ENCODE results near the gene ISLR.

The ISLR gene

DNA sequence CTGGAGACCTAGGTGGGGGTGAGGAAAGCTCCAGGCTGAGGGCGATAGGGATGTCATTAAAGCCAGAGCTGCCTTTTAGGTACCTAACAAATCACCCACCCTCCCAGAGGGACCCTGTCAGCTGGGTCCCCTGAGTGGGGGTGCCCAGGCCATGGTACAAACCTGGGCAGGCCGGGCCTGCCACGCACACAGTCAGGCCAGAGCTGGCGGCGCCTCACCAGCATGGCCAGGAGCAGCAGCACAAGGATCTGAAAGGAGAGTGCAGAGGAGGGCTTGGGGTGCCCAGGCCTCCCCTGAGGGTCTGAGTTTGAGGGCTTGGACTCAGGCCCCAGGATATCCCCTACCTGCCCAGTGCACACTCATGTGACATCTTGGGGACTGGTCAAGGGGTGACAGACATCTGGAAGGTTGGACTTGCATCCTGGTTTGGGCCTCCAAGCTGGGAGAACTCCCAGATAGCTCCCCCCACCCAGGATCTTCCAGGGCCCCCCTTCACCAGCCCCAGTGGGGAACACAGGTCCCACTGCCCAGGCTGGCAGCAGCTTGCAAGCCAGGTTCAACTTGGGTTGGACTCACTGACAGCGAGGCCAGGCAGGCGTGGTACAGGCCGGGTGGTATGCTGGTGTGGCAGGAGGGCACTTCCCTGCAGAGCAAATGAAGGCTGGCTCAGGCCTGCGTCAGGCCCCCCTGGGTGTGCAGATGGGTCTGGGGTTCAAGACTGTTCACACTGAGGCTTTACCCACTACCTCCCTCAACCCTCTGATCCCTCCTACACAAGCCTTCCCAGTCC, 23.9 kb downstream of the ISLR start:
- no peak for DNase-seq

GRCh38 chr15:74199297-74199652, 25.8 kb downstream of the ISLR start:
- DNase-seq = no peak

- peak; percentile 65 for DNase-seq
Observed at GRCh38 chr15:74200412-74200815, 26.9 kb downstream of the ISLR start.

DNA sequence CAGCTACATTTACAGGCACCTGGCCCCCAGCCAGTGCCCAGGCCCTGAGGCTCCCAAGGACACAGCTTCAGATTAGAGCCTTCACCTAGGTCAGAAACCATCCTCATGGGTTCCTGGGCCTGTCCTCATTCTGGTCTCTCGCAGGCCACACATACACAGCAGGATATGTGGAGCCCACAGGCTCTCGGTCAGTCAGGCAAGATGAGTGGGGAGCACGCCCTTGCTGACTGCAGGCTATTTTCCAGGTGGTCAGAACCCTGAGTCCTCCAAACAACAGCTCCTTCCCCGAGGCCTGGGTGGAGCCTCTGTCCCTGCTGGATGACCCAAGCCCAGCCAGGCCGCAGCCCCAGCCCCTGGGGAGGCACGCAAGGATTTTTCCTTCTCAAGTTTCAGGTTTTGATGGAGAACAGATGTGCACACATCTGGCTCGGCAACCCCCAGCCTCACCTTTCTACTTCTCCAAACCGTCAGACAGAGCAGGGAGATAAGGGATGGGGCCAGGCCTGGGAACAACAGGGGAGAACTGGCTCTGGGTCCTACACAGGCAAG, 27.4 kb downstream of the ISLR start:
- peak; percentile 55 for DNase-seq

- DNase-seq = peak; percentile 62
Observed at GRCh38 chr15:74201710-74202420, 28.4 kb downstream of the ISLR start.

DNA sequence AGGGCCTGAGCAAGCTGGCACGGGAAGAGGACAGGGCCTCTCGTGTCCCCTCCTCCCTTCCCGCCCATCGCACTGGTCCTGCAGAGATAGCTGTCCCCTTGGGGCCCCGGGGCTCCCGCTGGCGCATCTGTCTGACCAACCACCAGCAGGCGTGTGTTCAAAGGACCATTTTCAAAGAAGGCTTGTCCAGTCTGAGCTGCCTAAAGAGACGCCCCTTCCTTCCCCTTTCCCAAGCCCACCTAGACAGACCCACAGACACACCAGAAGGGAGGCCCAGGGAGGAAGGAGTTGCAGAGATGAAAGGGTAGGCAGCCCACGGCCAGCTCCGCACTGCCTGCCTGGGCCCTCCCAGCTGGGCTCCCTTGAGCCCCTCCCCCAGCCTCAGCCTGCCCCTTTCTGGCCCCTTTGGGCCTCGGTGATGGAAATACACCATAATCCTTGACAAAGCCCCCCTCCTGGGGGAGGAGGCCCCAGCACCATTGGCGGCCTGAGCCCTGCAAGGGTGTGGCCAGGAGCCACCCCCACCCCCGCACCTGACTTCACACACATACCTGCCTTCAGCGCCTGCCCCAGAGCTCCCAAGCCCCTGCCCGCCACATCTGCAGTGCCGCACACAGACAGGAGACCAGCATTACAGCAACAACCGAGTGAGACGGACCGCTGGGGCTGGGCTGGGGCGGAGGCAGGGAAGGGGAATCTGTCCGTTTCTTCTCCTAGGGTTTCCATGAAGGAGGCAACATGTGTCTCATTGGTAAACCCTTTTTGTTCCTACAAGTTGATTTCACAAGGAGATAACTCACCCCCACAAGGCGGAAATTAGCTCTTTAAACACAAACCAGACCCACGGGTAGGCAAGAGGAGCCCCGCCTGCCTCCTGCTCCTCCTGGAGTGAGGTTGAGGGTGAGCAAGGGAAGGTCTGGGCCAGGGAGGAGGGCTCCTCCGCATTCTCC, 29.2 kb downstream of the ISLR start, which contains the start of gene STRA6:
Gene STRA6 (minus strand): TSS at position 336 of the 950 bp plus-strand sequence. CDS start 520 bp downstream, outside the sequence.
- DNase-seq = peak; percentile 97

DNA sequence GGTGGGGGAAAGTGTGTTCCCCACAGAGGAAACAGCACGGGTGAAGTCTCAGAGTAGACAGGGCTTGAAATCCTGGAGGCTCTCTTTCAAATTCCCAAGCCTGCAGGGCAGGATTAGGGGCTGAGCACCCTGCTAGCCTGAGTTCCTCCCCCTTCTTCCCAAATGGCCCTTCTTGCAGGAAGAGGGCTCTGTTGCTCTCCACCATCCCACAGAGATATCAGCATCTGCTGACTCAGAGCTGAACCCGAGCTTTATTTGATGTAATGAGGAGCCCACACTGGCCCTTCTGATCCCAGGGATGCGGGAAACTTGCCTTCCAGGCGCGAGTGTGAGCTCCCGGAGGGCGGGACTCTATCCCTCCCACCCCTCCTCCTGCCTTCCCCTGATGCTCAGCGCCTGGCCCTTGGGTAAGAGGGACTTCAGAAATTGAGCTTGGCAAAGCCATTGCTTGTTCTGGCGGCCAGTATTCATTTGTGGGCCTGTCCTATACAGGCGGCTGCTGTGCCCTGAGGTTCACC, 30.5 kb downstream of the ISLR start:
- DNase-seq = peak; percentile 73

DNA sequence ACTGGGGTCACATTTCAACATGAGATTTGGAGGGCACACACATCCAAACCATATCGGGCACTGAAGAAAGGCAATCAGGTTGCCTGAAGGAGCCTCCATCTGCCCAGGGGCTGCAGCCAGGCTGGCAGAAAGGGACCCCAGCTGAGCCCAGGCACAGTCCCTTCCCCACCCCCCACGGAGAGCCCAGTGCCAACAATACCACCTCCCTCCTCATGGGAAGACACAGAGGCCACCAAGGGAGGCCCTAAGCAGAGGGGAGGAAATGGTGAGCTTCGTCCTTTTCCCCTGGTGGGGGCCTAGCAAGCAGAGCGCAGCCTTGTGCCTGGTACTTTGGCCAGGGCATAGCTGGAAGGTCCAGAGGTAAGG, 32.1 kb downstream of the ISLR start:
- DNase-seq = peak; percentile 29

DNA sequence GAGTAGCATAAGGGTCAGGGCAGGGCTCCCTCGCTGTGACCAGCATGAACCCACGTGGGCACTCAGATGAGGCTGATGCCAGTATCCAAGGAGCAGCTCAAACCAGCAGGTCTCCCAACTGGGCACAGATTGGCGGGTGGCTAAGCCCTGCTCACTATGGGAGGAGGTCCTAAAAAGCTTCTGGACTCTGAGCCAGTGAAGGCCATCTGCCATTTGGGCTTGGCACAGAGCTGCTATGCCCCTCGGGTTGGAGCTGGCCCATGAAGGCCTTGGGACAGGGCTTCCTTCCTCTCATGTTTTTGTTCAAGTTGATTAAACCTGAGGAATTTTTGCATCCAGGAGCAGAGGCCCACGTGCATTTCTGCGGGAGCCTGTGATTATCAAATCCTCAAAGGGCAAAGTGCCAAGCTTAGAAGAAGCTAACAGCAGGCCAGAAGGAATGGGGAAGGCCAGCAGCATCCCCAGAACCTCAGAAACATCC, 33.3 kb downstream of the ISLR start:
- DNase-seq = peak; percentile 21

DNA sequence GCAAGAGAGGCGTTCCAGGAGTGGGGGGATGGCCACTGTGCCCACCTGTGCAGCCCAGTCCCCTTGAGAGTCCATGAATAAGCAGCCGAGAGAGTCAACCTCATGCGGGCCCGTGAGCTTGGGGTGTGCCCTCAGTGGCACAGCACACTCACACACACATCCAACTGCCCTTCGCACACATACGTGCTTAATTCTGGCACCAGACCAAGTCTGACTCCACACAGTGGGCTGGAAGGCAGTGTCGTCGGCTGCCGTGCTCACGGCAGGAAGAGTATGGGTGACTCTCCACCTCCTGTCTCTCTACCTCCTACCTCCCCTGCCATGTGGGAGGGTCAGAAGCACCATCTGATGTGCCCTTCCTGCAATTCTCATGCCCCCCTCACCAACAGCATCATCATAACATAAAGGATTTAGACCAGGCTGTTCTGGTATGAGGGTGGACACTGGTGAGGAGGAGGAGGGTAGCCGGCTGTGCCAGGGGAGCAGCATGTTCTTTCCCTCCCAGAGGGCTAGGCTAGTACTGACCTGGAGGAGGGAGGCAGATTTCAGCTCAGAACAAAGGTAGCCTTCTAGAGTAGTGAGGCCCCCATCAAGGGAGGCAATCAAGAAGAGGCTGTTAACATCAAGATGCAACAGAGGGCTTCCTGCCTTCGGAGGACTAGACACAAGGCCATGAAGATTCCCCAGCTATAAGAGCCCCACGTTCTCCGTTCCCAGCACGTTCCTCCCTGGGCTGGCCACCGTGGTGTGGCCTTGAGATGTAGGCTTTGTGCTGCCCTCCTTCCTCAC, 34.3 kb downstream of the ISLR start:
- DNase-seq = peak; percentile 61

GRCh38 chr15:74208496-74208895, 35.0 kb downstream of the ISLR start:
- DNase-seq = no peak

GRCh38 chr15:74208901-74209559, 35.5 kb downstream of the ISLR start:
- DNase-seq = peak; percentile 88

DNA sequence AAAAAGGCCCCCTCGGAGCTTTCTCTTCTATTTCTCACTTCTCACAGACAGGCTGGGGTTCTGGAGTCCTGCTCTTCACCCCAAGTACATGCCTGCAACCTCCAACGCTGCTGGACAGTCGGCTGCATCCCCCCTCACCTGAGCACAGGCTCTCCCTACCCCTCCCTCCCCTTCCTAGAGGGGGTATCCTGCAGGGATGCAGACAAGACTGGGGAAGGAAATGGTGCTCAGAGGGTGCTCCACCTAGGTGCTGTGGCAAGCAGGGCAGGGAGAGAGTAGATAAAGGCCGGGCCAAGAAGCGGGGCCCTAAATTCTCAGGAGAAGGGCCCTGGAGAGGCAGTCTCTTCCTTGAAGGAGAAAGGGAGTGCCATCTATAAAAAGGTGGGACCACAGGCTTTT, 36.0 kb downstream of the ISLR start:
- DNase-seq = peak; percentile 55

DNA sequence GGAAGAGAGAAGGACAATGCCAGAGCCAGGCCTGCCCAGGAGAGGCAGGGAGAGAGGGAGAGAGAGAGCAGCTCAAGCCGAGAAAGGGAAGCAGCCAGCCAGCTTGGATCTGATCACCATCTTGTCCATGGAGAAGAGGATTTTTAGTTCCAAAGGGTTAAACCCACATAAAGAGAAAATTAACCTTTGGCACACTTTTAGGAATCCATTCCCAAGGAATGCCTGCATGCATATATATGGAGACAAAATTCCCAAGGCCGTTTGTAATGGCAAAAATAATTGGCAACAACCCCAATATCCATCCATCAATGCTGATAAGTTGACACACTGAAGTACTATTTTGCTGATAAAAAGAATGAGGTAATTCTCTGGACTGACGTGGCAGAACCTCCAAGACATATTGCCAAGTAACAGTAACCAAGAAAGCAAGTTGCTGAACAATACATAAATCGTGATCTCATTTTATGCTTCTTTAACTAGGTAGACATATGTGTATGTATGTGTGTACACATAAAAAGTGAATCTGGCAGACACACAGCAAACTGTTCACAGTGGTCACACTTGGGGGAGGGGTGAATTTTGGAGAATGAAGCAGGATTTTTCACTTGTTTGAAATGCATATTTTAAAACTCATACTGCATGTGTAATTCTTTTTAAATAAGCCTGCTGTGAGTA, 36.6 kb downstream of the ISLR start:
- DNase-seq = no peak

GRCh38 chr15:74210729-74211128, 37.2 kb downstream of the ISLR start:
- no peak for DNase-seq

GRCh38 chr15:74211656-74212055, 38.1 kb downstream of the ISLR start:
- no peak for DNase-seq

DNA sequence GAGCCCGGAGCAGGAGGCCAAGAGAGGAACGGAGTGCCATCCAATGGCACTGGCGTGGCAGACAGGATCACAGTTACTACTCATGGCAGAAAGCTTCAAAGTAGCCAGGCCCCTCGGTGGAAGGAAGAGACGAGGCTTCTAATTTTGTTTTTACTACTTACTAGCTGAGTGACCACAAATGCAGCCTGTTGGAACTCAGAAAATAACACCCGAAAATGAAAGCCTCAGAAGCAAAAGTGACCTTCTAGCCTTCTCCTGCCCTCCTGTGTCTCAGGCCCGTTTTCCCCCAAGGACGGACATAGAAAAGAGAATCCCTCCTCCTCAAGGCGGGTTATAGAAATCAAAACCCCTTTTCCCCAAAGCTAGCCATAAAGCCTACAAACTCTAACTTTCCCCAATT, 39.0 kb downstream of the ISLR start:
- no peak for DNase-seq

DNA sequence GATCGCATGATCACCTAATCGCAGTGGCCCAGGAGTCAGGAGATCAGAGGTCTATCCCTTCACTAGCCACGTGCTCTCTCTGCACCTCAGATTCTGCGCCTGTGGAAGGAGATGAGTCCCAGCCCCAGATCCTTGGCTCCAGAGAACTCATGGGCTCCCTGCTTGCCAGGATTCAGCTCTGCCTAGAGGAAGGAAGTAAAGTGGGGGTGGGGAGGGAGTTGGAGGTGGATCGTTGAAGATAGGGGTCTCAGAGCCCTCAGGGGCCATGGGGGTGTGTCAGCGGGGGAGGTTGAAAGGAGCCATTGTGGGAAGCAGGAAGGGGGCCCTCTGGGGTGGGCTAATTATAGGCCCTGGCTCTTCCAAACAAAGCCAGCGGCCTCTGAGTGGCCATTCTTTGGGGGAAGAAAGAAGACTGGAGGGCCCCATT, 40.4 kb downstream of the ISLR start:
- peak; percentile 76 for DNase-seq

- DNase-seq = no peak
Observed at GRCh38 chr15:74214324-74215021, 41.0 kb downstream of the ISLR start.

DNA sequence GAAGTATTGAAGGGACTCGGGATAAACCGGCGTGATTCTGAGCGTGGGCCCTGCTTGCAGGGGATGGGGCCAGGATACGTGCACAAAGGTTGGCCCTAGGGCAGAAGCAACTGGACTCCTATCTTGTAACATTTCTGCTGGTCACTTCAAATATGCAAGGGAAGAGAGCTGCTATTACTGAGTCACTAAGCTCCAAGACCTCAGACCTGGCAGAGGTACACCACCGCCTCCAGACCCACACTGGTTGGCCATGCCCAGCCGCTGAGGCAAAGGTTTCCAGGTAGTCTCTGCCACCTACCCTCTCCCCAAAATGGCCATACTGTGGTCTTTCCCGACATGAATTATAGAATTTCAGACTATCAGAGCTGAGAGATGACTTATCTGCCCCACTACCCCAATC, 42.4 kb downstream of the ISLR start:
- DNase-seq = no peak
